ENCODE measurements around the gene OR5H14. TPM values are rescaled to one million over a fixed set of nuclear protein-coding genes. Genes with fewer than 3 reads are reported as not detected.

Gene OR5H14
- polyA plus RNA-seq, 1 of the 3 experiments (the other 2 are of a cell fraction), result not detected

DNA sequence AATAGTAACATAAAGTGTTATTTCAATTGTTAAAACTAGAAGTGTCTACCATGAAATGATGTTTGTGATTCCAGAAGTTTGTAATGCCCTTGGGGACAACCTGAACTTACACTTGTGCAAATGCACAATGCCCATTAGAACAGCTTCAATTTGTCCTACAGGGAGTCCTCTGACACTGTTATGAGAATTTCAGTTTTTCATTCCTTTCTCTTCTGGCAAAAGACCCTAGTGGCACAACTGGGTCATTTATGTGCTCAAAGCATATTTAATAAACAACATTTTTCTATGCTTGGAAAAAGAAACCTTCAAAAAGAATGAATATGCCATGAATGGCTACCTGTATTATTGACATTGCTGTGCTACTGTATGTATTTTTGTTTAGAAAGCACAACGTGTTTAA lies 16.9 kb upstream of the OR5H14 start, which contains the start of gene OR5H1:
OR5H1 (plus strand) TSS at position 301 of the 400 bp plus-strand sequence. CDS start 1,977 bp downstream, outside the sequence.
- no peaks in the 10 kb centered on the region for H3F3A ChIP-seq (replicated peaks; ENCODE audit: insufficient read depth)
- POLR2A ChIA-PET, result no interaction called here

DNA sequence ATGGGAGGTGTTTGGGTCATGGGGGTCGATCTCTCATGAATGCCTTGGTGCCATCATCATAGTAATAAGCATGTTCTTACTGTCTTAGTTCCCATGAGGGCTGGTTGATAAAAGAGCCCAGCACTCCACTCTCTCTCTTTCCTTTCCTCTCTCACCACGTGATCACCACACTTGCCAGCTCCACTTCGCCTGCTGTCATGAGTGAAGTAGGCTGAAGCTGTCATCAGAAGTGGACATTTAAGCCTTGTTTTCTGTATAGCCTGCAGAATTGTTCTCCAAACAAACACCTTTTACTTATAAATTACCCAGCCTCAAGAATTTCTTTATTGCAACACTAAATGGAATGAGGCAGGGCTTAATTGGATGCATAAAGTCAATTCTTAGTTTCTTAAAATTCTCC lies 10.6 kb upstream of the OR5H14 start:
- Histone ChIP-seq H3K36me3 (replicated peaks in 1 of 2; ENCODE audit: control insufficient read depth in 1 of 2, insufficient read depth in 2 of 2, low read length in 1 of 2) (no peaks in the 10 kb centered on the region), H3K79me2 (ENCODE audit: insufficient read depth) (no peaks in the 10 kb centered on the region), H3K27me3 (ENCODE audit: insufficient read depth) (no peaks in the 10 kb centered on the region), H2AFZ (ENCODE audit: low read depth) (no peak overlapping the region), H3K27ac (ENCODE audit: low read depth in 2 of 2, low read length in 1 of 2) (no peak overlapping the region), H3K4me3 (ENCODE audit: low read depth in 2 of 2, low read length in 1 of 2) (no peak overlapping the region), H3K4me2 (no peak overlapping the region), H3K4me1 (ENCODE audit: control insufficient read depth in 1 of 2, insufficient read depth in 2 of 2, low read depth in 1 of 2, low read length in 1 of 2) (no peaks in the 10 kb centered on the region; a peak in 2 of 4 replicates), H3K9ac (no peak overlapping the region), H3K9me2 (no peaks in the 10 kb centered on the region), H4K20me1 (ENCODE audit: insufficient read depth) (no peaks in the 10 kb centered on the region), H3F3A (replicated peaks; ENCODE audit: insufficient read depth) (no peaks in the 10 kb centered on the region), H3K9me3 (no peaks in the 10 kb centered on the region)
- ChIA-PET CTCF (no interaction called here), POLR2A (no interaction called here)
- DNase-seq, result no peak
- 0% methylated on average over 3 of the region's 3 CpGs for WGBS (ENCODE audit: low lambda C conversion rate)
- no peak for TF ChIP-seq EZH2phosphoT487 (IDR thresholded peaks at IDR 0.05; ENCODE audit: borderline replicate concordance, low read depth)
- no peak for TF ChIP-seq RFX5 (IDR thresholded peaks at IDR 0.05; ENCODE audit: low read length)
- no peak for TF ChIP-seq EP300 (IDR thresholded peaks at IDR 0.05; ENCODE audit: borderline replicate concordance in 1 of 2, low read depth in 1 of 2, low read length in 1 of 2)
- TF ChIP-seq, protein P1, sequence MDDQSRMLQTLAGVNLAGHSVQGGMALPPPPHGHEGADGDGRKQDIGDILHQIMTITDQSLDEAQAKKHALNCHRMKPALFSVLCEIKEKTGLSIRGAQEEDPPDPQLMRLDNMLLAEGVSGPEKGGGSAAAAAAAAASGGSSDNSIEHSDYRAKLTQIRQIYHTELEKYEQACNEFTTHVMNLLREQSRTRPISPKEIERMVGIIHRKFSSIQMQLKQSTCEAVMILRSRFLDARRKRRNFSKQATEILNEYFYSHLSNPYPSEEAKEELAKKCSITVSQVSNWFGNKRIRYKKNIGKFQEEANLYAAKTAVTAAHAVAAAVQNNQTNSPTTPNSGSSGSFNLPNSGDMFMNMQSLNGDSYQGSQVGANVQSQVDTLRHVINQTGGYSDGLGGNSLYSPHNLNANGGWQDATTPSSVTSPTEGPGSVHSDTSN (IDR thresholded peaks at IDR 0.05), result no peak
- TF ChIP-seq, protein P2, sequence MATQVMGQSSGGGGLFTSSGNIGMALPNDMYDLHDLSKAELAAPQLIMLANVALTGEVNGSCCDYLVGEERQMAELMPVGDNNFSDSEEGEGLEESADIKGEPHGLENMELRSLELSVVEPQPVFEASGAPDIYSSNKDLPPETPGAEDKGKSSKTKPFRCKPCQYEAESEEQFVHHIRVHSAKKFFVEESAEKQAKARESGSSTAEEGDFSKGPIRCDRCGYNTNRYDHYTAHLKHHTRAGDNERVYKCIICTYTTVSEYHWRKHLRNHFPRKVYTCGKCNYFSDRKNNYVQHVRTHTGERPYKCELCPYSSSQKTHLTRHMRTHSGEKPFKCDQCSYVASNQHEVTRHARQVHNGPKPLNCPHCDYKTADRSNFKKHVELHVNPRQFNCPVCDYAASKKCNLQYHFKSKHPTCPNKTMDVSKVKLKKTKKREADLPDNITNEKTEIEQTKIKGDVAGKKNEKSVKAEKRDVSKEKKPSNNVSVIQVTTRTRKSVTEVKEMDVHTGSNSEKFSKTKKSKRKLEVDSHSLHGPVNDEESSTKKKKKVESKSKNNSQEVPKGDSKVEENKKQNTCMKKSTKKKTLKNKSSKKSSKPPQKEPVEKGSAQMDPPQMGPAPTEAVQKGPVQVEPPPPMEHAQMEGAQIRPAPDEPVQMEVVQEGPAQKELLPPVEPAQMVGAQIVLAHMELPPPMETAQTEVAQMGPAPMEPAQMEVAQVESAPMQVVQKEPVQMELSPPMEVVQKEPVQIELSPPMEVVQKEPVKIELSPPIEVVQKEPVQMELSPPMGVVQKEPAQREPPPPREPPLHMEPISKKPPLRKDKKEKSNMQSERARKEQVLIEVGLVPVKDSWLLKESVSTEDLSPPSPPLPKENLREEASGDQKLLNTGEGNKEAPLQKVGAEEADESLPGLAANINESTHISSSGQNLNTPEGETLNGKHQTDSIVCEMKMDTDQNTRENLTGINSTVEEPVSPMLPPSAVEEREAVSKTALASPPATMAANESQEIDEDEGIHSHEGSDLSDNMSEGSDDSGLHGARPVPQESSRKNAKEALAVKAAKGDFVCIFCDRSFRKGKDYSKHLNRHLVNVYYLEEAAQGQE (IDR thresholded peaks at IDR 0.05; ENCODE audit: low read depth, low read length), result no peak
- TF ChIP-seq SIN3A (IDR thresholded peaks at IDR 0.05; ENCODE audit: borderline replicate concordance, low read depth, low read length), result no peak

More for the DNA sequence above, 16.9 kb upstream of the OR5H14 start, which contains the start of gene OR5H1:
- H3K27me3 ChIP-seq (ENCODE audit: insufficient read depth), result no peaks in the 10 kb centered on the region
- WGBS (ENCODE audit: low lambda C conversion rate), result 2% methylated on average over 1 of the region's 1 CpG
- H3K79me2 ChIP-seq (ENCODE audit: insufficient read depth), result no peaks in the 10 kb centered on the region
- no peak within 1 kb of the TSS for H3K4me2 ChIP-seq
- H3K9me3 ChIP-seq, result no peaks in the 10 kb centered on the region
- CTCF ChIA-PET, result no interaction called here
- H4K20me1 ChIP-seq (ENCODE audit: insufficient read depth), result no peaks in the 10 kb centered on the region
- no peaks in the 10 kb centered on the region for H3K9me2 ChIP-seq
- H3K9ac ChIP-seq, result no peak within 1 kb of the TSS
- no peaks in the 10 kb centered on the region for H3K4me1 ChIP-seq (ENCODE audit: control insufficient read depth in 1 of 2, insufficient read depth in 2 of 2, low read depth in 1 of 2, low read length in 1 of 2)
- H3K4me3 ChIP-seq (ENCODE audit: low read depth in 2 of 2, low read length in 1 of 2), result no peak within 1 kb of the TSS
- no peak within 1 kb of the TSS for H3K27ac ChIP-seq (ENCODE audit: low read depth in 2 of 2, low read length in 1 of 2)
- H2AFZ ChIP-seq (ENCODE audit: low read depth), result no peak within 1 kb of the TSS
- H3K36me3 ChIP-seq (replicated peaks in 1 of 2; ENCODE audit: control insufficient read depth in 1 of 2, insufficient read depth in 2 of 2, low read length in 1 of 2), result no peaks in the 10 kb centered on the region
- TF ChIP-seq EP300 (IDR thresholded peaks at IDR 0.05; ENCODE audit: borderline replicate concordance in 1 of 2, low read depth in 1 of 2, low read length in 1 of 2), result no peak
- TF ChIP-seq, protein P1 (IDR thresholded peaks at IDR 0.05), result no peak
- TF ChIP-seq, protein P3, sequence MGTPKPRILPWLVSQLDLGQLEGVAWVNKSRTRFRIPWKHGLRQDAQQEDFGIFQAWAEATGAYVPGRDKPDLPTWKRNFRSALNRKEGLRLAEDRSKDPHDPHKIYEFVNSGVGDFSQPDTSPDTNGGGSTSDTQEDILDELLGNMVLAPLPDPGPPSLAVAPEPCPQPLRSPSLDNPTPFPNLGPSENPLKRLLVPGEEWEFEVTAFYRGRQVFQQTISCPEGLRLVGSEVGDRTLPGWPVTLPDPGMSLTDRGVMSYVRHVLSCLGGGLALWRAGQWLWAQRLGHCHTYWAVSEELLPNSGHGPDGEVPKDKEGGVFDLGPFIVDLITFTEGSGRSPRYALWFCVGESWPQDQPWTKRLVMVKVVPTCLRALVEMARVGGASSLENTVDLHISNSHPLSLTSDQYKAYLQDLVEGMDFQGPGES (IDR thresholded peaks at IDR 0.05; ENCODE audit: low read depth, low read length), result no peak
- TF ChIP-seq, protein P4, sequence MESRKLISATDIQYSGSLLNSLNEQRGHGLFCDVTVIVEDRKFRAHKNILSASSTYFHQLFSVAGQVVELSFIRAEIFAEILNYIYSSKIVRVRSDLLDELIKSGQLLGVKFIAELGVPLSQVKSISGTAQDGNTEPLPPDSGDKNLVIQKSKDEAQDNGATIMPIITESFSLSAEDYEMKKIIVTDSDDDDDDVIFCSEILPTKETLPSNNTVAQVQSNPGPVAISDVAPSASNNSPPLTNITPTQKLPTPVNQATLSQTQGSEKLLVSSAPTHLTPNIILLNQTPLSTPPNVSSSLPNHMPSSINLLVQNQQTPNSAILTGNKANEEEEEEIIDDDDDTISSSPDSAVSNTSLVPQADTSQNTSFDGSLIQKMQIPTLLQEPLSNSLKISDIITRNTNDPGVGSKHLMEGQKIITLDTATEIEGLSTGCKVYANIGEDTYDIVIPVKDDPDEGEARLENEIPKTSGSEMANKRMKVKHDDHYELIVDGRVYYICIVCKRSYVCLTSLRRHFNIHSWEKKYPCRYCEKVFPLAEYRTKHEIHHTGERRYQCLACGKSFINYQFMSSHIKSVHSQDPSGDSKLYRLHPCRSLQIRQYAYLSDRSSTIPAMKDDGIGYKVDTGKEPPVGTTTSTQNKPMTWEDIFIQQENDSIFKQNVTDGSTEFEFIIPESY (IDR thresholded peaks at IDR 0.05; ENCODE audit: borderline replicate concordance, low read depth), result no peak
- no peak for TF ChIP-seq RXRA (IDR thresholded peaks at IDR 0.05; ENCODE audit: borderline replicate concordance, low read depth)
- TF ChIP-seq YY1 (IDR thresholded peaks at IDR 0.05; ENCODE audit: low read depth), result no peak
- no peak for TF ChIP-seq RFX5 (IDR thresholded peaks at IDR 0.05; ENCODE audit: low read length)
- TF ChIP-seq EZH2phosphoT487 (IDR thresholded peaks at IDR 0.05; ENCODE audit: borderline replicate concordance, low read depth), result no peak
- no peak for TF ChIP-seq RCOR1 (IDR thresholded peaks at IDR 0.05; ENCODE audit: low read length)
- TF ChIP-seq JUND (IDR thresholded peaks at IDR 0.05), result no peak
- no peak for TF ChIP-seq ELF1 (IDR thresholded peaks at IDR 0.05)
- TF ChIP-seq, protein P5, sequence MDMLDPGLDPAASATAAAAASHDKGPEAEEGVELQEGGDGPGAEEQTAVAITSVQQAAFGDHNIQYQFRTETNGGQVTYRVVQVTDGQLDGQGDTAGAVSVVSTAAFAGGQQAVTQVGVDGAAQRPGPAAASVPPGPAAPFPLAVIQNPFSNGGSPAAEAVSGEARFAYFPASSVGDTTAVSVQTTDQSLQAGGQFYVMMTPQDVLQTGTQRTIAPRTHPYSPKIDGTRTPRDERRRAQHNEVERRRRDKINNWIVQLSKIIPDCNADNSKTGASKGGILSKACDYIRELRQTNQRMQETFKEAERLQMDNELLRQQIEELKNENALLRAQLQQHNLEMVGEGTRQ (IDR thresholded peaks at IDR 0.05; ENCODE audit: borderline replicate concordance, low read depth, low read length), result no peak
- TF ChIP-seq TEAD4 (IDR thresholded peaks at IDR 0.05; ENCODE audit: borderline replicate concordance, insufficient read depth), result no peak
- no peak for DNase-seq

Measured in SK-N-SH (cell line).